Stimulated activated CD4-positive, alpha-beta T cell treated with anti-CD3 and anti-CD28 coated beads, Interleukin-2, amount 100 ng/mL, for 48 hours (primary cell): Measurements from ENCODE around the gene MTG1.

ENCODE experiments used
- DNase-seq, 2 donors: peaks; one replicate each; pipeline ENCODE4 v3.0.0-alpha.2; 2020

The MTG1 gene

DNA sequence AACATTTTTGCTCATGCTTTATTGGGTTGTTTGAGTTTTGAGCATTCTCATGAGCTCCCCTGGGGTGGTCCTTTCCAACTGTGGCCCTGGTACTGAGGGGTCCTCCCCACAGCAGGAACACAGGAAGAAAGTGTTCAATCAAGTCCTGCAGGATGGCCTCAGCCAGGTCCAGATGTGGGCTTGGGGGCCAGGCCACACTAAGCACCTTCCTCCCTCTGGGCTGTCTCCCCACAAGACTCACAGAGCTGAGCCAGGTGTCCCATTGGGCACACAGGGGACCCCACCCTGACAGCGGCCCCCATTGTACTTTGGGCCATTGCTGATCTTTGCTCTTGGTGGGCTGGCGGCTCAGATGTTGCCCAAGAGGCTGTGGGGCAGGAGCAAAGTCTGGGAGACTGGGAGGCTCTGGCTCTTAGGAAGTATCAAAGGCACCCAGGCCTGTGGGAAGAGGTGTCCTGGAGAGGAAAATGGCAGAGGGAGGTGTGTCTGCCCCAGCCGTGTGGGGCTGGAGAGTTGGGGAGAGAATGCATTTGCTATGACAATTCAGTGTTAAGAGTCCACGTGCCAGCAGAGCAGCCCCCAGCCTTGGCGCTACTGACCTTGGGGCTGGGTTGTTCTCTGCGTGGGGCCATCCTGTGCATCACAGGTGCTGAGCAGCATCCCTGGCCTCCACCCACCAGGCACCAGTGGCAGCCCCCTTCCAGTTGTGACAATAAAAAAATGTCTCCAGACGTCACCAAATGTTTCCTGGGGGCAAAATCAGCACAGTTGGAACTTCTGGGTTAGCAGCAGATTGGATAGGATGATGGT lies 77.5 kb downstream of the MTG1 start:
- DNase-seq, result no peak
